HEK293 (cell line): Measurements from ENCODE around the gene ARHGEF2.

Experiments
- CTCF ChIA-PET: fragments of 350-600 bp; formaldehyde crosslinking; extraction: SDS; loops from one replicate; lab custom pipeline; 2021; ENCODE audit warnings: antibody characterized with exemption; lab: Yijun Ruan, JAX
- POLR2A ChIA-PET: fragments of 300-600 bp; formaldehyde crosslinking; extraction: SDS; loops from one replicate; lab custom pipeline; 2020; ENCODE audit warnings: antibody characterized with exemption, inconsistent platforms; lab: Yijun Ruan, JAX
- H3K27ac ChIP-seq: fragments of 200-500 bp; sonication (Bioruptor generic); 2 replicates; pipeline ENCODE4 v1.5.1; 2014; ENCODE audit warnings: low read depth, low read length, control low read depth, inconsistent platforms; ENCODE audit errors: extremely low read depth
- H3K36me3 ChIP-seq, 2 experiments: fragments of 200-500 bp in 1 of 2; sonication (Bioruptor generic) in 1 of 2; 1 replicate in 1 of 2; 2 replicates in 1 of 2; pipeline ENCODE4 v1.5.1; 2014 to 2017; ENCODE audit warnings: inconsistent platforms in 2 of 2, low read length in 2 of 2; ENCODE audit not compliant: control insufficient read depth in 2 of 2, insufficient read depth in 1 of 2
- H3K4me1 ChIP-seq: fragments of 200-500 bp; sonication (Bioruptor generic); 2 replicates; pipeline ENCODE4 v1.5.1; 2014; ENCODE audit warnings: mild to moderate bottlenecking, low read length, inconsistent platforms; ENCODE audit not compliant: control insufficient read depth, insufficient read depth
- H3K4me3 ChIP-seq: 2 replicates; pipeline ENCODE4 v1.5.1; 2011; ENCODE audit warnings: low read depth, mild to moderate bottlenecking, control low read depth, low read length, moderate library complexity
- H3K9me3 ChIP-seq: fragments of 200-500 bp; sonication (Bioruptor generic); 2 replicates; pipeline ENCODE4 v1.5.1; 2014; ENCODE audit warnings: low read depth, low read length, inconsistent platforms; ENCODE audit not compliant: control insufficient read depth, insufficient read depth
- GLIS1 ChIP-seq: fragments of 450-650 bp; formaldehyde crosslinking; IDR thresholded peaks from 2 replicates; pipeline ENCODE4 v1.5.1; 2016; ENCODE audit warnings: missing biosample characterization, missing genetic modification characterization
- INSM2 ChIP-seq: fragments of 450-650 bp; formaldehyde crosslinking; IDR thresholded peaks from 2 replicates; pipeline ENCODE4 v1.5.1; 2016; ENCODE audit warnings: missing biosample characterization, missing genetic modification characterization
- KLF8 ChIP-seq: fragments of 450-650 bp; formaldehyde crosslinking; IDR thresholded peaks from 2 replicates; pipeline ENCODE4 v1.5.1; 2016; ENCODE audit warnings: missing biosample characterization, missing genetic modification characterization
- OSR2 ChIP-seq: fragments of 450-650 bp; formaldehyde crosslinking; IDR thresholded peaks from 2 replicates; pipeline ENCODE4 v1.5.1; 2016; ENCODE audit warnings: missing biosample characterization, missing genetic modification characterization
- SALL2 ChIP-seq: fragments of 450-650 bp; formaldehyde crosslinking; IDR thresholded peaks from 2 replicates; pipeline ENCODE4 v1.5.0; 2017; ENCODE audit warnings: missing biosample characterization, mild to moderate bottlenecking, missing genetic modification characterization, borderline replicate concordance
- TSHZ1 ChIP-seq: fragments of 450-650 bp; formaldehyde crosslinking; IDR thresholded peaks from 2 replicates; pipeline ENCODE4 v1.5.1; 2016; ENCODE audit warnings: missing biosample characterization, missing genetic modification characterization, borderline replicate concordance
- YY2 ChIP-seq: fragments of 450-650 bp; formaldehyde crosslinking; IDR thresholded peaks from 2 replicates; pipeline ENCODE4 v1.5.1; 2016; ENCODE audit warnings: missing biosample characterization, missing genetic modification characterization
- ZEB2 ChIP-seq: fragments of 450-650 bp; formaldehyde crosslinking; IDR thresholded peaks from 2 replicates; pipeline ENCODE4 v1.5.1; 2016; ENCODE audit warnings: missing biosample characterization, missing genetic modification characterization
- ZFP69B ChIP-seq: fragments of 450-650 bp; formaldehyde crosslinking; IDR thresholded peaks from 2 replicates; pipeline ENCODE4 v1.5.1; 2016; ENCODE audit warnings: missing biosample characterization, missing genetic modification characterization
- ZNF112 ChIP-seq: fragments of 450-650 bp; formaldehyde crosslinking; IDR thresholded peaks from 2 replicates; pipeline ENCODE4 v1.5.0; 2017; ENCODE audit warnings: missing biosample characterization, missing genetic modification characterization
- ZNF140 ChIP-seq: fragments of 450-650 bp; formaldehyde crosslinking; IDR thresholded peaks from 2 replicates; pipeline ENCODE4 v1.5.1; 2016; ENCODE audit warnings: missing biosample characterization, missing genetic modification characterization
- ZNF148 ChIP-seq: fragments of 450-650 bp; formaldehyde crosslinking; IDR thresholded peaks from 2 replicates; pipeline ENCODE4 v1.5.0; 2017; ENCODE audit warnings: missing biosample characterization, missing genetic modification characterization, borderline replicate concordance
- ZNF2 ChIP-seq: fragments of 450-650 bp; formaldehyde crosslinking; IDR thresholded peaks from 2 replicates; pipeline ENCODE4 v1.5.1; 2016; ENCODE audit warnings: missing biosample characterization, missing genetic modification characterization
- ZNF302 ChIP-seq: fragments of 450-650 bp; formaldehyde crosslinking; IDR thresholded peaks from 2 replicates; pipeline ENCODE4 v1.5.1; 2016; ENCODE audit warnings: missing biosample characterization, missing genetic modification characterization, low read depth
- ZNF311 ChIP-seq: fragments of 450-650 bp; formaldehyde crosslinking; IDR thresholded peaks from 2 replicates; pipeline ENCODE4 v1.5.1; 2017; ENCODE audit warnings: missing biosample characterization, missing genetic modification characterization, borderline replicate concordance
- ZNF335 ChIP-seq: fragments of 450-650 bp; formaldehyde crosslinking; conservative IDR thresholded peaks from 2 replicates; pipeline ENCODE4 v1.5.1; 2016; ENCODE audit warnings: missing biosample characterization, missing genetic modification characterization
- ZNF394 ChIP-seq: fragments of 450-650 bp; formaldehyde crosslinking; IDR thresholded peaks from 2 replicates; pipeline ENCODE4 v1.5.1; 2016; ENCODE audit warnings: missing biosample characterization, missing genetic modification characterization, mild to moderate bottlenecking, moderate library complexity, borderline replicate concordance
- ZNF529 ChIP-seq: fragments of 450-650 bp; formaldehyde crosslinking; IDR thresholded peaks from 2 replicates; pipeline ENCODE4 v1.5.1; 2017; ENCODE audit warnings: missing genetic modification characterization, missing biosample characterization; ENCODE audit not compliant: insufficient replicate concordance
- ZNF571 ChIP-seq: fragments of 450-650 bp; formaldehyde crosslinking; IDR thresholded peaks from 2 replicates; pipeline ENCODE4 v1.5.0; 2017; ENCODE audit warnings: missing biosample characterization, missing genetic modification characterization
- ZNF580 ChIP-seq: fragments of 450-650 bp; formaldehyde crosslinking; IDR thresholded peaks from 2 replicates; pipeline ENCODE4 v1.5.1; 2016; ENCODE audit warnings: missing biosample characterization, missing genetic modification characterization
- ZNF600 ChIP-seq: fragments of 450-650 bp; formaldehyde crosslinking; IDR thresholded peaks from 2 replicates; pipeline ENCODE4 v1.5.1; 2016; ENCODE audit warnings: missing biosample characterization, missing genetic modification characterization
- ZNF664 ChIP-seq: fragments of 450-650 bp; formaldehyde crosslinking; IDR thresholded peaks from 2 replicates; pipeline ENCODE4 v1.5.1; 2016; ENCODE audit warnings: missing biosample characterization, missing genetic modification characterization
- ZNF785 ChIP-seq: fragments of 450-650 bp; formaldehyde crosslinking; IDR thresholded peaks from 2 replicates; pipeline ENCODE4 v1.5.1; 2016; ENCODE audit warnings: missing biosample characterization, missing genetic modification characterization
- ZNF830 ChIP-seq: fragments of 450-650 bp; IDR thresholded peaks from 2 replicates; pipeline ENCODE4 v1.5.0; 2018; ENCODE audit warnings: missing biosample characterization, missing genetic modification characterization, low read depth, mild to moderate bottlenecking, moderate library complexity
- ZSCAN16 ChIP-seq: fragments of 450-650 bp; formaldehyde crosslinking; IDR thresholded peaks from 2 replicates; pipeline ENCODE4 v1.5.1; 2016; ENCODE audit warnings: missing biosample characterization, missing genetic modification characterization
- ZXDB ChIP-seq: fragments of 450-650 bp; formaldehyde crosslinking; IDR thresholded peaks from 2 replicates; pipeline ENCODE4 v1.5.1; 2016; ENCODE audit warnings: missing biosample characterization, missing genetic modification characterization

The ARHGEF2 gene

GRCh38 chr1:155912056-155912536 is 66.3 kb downstream of the ARHGEF2 start:
- Histone ChIP-seq H3K9me3 (no peaks in the 10 kb centered on the region), H3K4me1 (no peaks in the 10 kb centered on the region), H3K36me3 (peaks cover 72 to 84% of the 10 kb centered on the region in 2 experiments), H3K4me3 (no peak overlapping the region), H3K27ac (peak overlapping the region; percentile 42)
- POLR2A ChIA-PET: no interaction called here
- CTCF ChIA-PET: interaction anchor here (0.9 to 1.1 kb wide), 2 partner anchors 21 to 219 kb away, joined by 3 read pairs; no protein-coding TSS in a partner anchor
- TF ChIP-seq ZXDB (no peak), INSM2 (tag by site-specific recombination) (peak; percentile 55), ZNF140 (tag by site-specific recombination) (no peak), ZNF664 (no peak), ZNF335 (tag by site-specific recombination) (peak; percentile 14; the same call in 1 of the 2 replicates), OSR2 (tag by site-specific recombination) (no peak), TSHZ1 (tag by site-specific recombination) (no peak), ZNF580 (no peak), ZNF571 (no peak), ZSCAN16 (tag by site-specific recombination) (no peak), SALL2 (tag by site-specific recombination) (no peak), ZNF302 (tag by site-specific recombination) (no peak), ZNF830 (tag by site-specific recombination) (no peak), ZNF785 (tag by site-specific recombination) (no peak), ZFP69B (0 out of 2 replicates have a peak, but pooled peaks have one; percentile 11), KLF8 (tag by site-specific recombination) (peak; percentile 38; the same call in 1 of the 2 replicates), YY2 (no peak), ZNF600 (tag by site-specific recombination) (peak; percentile 65), ZEB2 (tag by site-specific recombination) (peak; percentile 18; the same call in 1 of the 2 replicates), ZNF2 (tag by site-specific recombination) (0 out of 2 replicates have a peak, but pooled peaks have one; percentile 6), ZNF311 (tag by site-specific recombination) (no peak), ZNF529 (tag by site-specific recombination) (no peak), ZNF112 (no peak), GLIS1 (tag by site-specific recombination) (peak; percentile 18; the same call in 1 of the 2 replicates), ZNF394 (0 out of 2 replicates have a peak, but pooled peaks have one; percentile 14), ZNF148 (tag by site-specific recombination) (no peak)
